GM21717 (cell line): ENCODE results near the gene CCND2.
A peak's percentile ranks its signal among the peaks of the same experiment; 100 is the strongest.
"Not testable (repeated sequence)": the region's sequence is repeated elsewhere in the genome, so short reads cannot be mapped to it uniquely, and the experiment has no call there.

ENCODE experiments used
- ATAC-seq: cut with Tn5 transposase; IDR thresholded peaks from one replicate; pipeline ENCODE4 v1.9.1; 2021; ENCODE audit warnings: mild to moderate bottlenecking, moderate library complexity; ENCODE audit not compliant: unreplicated experiment

CCND2 gene

DNA sequence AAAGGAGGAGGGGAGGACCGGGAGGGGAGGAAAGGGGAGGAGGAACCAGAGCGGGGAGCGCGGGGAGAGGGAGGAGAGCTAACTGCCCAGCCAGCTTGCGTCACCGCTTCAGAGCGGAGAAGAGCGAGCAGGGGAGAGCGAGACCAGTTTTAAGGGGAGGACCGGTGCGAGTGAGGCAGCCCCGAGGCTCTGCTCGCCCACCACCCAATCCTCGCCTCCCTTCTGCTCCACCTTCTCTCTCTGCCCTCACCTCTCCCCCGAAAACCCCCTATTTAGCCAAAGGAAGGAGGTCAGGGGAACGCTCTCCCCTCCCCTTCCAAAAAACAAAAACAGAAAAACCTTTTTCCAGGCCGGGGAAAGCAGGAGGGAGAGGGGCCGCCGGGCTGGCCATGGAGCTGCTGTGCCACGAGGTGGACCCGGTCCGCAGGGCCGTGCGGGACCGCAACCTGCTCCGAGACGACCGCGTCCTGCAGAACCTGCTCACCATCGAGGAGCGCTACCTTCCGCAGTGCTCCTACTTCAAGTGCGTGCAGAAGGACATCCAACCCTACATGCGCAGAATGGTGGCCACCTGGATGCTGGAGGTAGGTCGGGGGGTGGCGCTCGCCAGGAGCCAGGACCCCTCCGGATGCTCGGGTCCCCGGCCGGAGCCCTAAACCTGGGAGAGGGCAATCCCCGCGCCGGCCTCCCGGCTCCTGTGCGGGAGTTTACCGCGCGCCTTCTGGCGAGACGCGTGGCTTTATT lies at the start of gene CCND2:
Gene CCND2 (plus strand): TSS at position 111 of the 744 bp plus-strand sequence. CDS start 279 bp downstream, at position 390.
- ATAC-seq: peak; percentile 19

DNA sequence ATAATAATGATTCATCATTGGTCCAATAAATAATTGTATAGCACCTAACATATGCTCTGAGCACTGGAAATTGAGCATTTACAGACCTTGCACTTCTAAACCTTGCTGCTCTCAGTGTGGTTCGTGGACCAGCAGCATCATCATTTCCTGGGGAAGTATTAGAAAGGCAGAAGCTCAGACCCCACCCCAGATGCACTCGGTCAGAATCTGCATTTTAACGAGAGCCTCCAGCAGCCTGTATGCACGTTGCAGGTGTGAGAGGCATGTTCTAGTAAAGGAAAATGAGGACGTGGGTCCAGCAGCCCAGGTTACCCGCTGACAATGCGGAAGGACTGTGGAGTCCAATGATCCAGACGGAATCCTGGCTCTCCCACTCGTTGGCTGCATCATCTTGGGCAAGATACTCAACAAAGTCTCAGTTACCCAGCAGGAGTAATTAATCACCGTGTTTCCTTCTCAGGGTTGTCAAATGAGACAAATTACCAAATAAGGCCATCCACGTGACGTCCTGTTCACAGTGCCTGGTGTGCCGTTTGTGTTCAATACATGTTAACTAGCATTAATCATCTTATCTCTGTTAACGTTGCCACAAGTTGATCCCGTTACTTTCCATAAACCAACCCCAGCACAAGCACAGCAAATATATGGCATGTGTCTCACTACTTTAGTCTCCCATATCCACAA lies 49.2 kb upstream of the CCND2 start:
- no peak for ATAC-seq

DNA sequence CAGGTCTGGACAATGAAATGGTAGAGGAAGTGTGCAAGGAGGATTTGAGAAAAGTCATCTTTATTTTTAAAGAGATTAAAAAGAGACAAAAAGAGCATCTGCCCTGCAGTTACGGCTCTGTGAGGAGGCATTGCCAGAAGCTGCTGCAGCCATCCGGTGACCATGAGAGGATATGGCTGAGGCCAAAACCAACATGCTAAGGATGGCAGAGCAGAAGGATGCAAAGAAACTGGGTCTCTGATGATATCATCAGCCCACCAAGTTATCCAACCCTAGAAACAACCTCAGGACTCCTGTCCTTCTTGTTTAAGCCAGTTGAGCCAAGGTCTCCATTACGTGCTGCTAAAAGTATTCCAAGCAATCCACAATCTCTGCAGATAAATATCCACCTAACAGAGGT lies 48.0 kb upstream of the CCND2 start:
- ATAC-seq: no peak

DNA sequence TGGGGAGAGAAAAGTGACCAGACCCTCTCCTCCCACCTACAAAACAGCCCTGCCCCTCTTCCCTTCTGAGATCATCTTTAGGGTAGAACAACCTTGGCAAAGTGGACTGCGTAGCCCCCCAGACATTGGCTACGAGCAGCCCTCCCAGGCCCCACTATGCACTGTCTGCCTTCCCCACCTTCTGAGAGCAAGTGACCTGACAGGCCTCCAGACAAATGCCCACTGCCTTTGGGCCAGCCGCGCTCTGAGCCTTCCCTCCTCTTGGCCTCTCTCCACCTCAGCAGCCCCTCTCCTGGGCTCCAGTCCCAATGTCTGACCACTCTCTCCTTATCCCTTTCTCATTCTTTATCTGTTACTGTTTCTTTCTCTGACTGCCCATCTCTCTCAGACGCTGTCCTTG lies 46.5 kb upstream of the CCND2 start:
- no peak for ATAC-seq

DNA sequence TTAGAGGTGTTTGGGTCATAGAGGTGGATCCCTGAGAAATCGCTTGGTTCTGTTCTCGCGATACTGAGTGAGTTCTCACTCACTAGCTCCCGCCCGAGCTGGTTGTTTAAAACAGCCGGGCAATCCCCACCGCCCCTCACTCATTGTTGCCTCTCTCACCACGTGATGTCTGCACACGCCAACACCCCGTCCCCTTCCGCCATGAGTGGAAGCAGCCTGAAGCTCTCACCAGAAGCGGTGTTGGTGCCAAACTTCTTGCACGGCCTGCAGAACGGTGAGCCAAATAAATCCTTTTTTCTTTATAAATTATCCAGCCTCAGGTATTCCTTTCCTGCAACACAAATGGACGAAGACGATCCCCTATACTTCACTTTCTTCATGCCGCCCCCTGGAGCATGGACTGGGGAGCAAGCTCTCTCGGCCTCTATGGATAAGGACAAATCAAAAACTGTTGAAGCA lies 45.4 kb upstream of the CCND2 start:
- no peak for ATAC-seq

DNA sequence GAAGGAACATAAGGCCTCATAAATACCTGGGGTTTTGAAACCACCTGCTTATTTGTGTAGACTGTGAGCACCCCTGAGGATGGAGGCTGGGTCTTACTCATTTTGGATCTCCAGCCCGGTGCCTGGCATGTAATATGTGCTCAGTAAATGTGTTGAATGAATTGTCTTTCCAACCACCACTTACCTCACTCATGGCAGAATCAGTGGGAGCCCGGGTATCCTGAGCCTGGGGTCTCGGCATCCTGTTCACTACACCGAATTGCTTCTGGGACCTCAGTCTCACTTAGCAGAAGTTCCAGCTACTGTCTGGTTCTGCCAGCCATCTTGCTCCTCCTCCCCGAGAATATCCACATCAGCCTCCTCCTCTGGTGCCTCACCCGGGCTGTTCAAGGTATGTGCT lies 43.0 kb upstream of the CCND2 start:
- ATAC-seq: no peak

DNA sequence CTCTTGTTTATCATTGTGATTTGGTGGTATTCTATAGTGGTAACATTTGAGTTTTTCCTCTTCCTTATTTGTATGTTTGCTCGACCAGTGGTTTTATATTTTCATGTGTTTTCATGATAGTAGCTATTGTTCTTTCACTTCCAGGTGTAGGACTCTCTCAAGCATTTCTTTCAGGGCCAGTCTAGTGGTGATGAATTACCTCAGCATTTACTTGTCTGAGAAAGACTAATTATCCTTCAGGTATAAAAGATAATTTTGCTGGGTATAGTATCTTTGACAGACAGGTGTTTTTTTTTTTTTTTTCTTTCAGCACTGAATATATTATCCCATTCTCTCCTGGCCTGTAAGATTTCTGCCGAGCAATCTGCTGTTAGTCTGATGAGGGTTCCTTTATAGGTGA lies 35.0 kb upstream of the CCND2 start:
- ATAC-seq: no peak

DNA sequence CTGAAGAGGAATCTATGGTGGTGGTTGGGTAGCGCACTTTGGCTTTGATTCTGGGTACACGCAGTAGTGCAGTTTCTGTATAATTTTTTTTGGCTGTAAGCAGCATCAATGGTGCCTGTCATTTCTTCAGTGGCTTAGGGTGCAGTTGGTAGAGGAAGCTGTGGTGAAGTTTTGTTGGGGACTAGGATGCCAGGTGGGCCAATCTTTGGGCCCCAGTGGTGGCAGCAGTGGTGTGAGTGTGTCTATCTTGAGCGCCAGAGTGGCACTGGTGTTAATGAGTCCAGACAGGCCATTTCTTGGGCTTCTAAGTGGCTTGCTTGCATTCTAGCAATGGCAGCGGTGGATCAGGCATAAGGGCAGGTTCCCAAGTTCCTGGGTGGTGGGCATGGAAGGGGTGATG lies 33.8 kb upstream of the CCND2 start:
- no peak for ATAC-seq

DNA sequence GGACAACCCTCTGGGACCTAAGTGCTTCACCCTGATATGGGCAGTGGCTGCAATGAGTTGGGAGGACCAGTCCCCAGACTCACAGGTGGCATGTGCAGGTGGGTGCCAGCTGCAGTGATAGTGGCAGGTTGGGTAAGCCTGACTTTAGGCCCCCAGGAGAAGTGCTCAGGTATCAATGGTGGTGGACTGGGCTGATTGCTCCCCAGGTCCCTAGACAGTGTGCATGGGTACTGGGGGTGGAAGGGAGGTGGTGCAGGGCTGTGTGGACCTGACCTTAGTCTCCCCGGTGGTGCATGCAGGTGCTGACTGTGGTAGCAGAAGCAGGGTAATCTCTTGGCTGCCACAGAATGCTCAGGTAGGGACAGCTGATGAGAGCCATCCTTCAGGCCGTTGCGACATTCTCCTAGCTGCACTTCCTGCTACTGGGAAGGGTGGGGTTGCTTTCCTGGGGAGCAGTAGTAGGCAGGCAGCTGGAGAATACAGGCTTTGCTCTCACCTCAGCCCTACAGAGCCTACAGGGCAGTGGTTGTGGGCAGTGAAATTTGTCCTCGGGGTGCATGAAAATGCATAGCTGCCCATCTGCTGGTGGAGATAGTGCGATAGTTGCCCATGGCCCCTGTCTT lies 33.3 kb upstream of the CCND2 start:
- ATAC-seq: no peak

DNA sequence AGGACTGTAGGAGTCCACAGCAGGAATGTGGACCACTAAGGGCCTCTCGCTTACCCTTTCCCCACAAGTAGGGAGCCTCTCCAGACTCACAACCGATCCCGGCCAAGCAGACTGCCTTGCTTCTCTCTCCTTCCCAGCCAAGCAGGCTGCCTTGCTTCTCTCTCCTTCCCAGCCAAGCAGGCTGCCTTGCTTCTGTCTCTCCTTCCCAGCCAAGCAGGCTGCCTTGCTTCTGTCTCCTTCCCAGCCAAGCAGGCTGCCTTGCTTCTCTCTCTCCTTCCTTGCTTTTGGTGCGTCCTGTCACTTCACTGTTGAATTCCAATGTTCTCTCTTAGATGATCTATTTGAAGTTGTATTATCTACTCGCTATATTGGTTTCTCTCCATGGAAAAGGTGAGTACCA lies 32.6 kb upstream of the CCND2 start:
- ATAC-seq: no peak

DNA sequence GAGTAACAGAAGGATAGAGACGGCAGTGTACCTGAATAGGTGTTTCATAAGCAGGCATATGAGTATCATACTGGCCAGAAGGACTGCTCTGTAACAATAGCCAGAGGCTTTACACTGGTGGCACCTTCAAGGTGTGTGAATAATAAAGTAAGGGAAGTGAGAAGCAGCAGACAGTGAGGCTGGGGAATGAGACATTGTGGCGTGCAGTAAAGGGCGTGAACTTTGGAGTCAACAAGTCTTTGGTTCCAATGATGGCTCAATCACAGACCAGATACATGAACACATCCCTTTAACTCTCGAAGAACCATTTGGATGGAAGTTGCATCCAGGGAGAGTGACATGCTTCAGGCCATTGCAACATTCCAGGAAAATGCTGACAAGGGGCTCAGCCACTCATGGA lies 32.0 kb upstream of the CCND2 start:
- ATAC-seq: no peak

DNA sequence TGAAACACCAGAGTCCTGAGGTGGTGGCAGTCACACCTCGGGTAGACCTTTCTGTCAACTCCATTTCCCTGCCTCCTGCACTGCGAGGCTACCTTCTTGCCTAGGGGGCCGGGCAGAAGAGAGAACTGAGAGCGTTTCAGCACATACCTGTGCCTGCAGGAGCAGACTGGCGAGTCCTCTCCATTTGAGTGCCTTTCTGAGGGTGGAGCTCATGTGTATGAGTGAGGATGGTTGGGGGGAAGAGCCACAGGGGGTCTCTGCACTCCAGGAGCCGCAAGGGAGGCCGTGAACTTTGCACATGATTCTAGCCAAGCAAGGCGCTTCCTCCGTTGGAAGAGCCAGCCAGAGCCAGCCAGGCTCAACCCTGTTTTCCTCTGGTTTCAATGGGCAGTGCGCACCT lies 31.0 kb upstream of the CCND2 start:
- no peak for ATAC-seq

DNA sequence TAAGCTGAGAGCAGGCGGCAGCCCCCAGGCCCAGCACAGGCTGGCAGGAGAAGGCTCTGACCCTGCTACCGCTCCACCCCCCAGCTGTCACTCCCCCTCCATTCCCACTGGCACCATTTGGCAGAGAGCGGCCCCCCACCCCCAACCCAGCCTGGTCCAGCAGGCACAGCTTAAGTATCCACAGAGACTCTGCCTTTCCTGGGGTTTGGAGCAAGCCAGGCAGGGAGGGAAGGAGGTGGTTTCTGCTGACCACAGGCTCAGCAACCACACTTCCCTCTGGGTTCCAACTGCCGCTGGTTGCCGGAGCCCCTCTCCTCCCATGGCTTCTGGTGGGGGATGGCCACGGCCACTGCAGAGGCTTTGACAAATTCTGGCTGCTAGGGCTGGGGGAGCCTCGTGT lies 30.5 kb upstream of the CCND2 start:
- no peak for ATAC-seq

DNA sequence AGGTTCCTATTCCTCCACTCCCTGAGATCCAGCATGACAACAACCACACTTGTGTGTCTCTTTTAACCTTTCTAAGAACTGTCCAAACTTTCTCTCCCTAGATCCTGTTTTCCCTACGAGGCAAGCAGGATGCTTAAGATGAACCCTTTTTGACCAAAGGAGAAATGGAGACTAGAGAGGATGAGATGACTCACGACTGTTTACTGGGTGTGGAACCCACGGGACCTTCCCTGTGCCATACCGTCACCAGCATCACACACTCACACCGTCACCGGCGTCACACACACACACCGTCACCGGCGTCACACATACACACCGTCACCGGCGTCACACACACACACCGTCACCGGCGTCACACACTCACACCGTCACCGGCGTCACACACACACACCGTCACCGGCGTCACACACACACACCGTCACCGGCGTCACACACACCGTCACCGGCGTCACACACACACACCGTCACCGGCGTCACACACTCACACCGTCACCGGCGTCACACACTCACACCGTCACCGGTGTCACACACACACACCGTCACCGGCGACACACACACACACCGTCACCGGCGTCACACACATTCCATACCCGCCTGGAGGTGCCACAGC lies 30.0 kb upstream of the CCND2 start:
- not testable (repeated sequence) for ATAC-seq

DNA sequence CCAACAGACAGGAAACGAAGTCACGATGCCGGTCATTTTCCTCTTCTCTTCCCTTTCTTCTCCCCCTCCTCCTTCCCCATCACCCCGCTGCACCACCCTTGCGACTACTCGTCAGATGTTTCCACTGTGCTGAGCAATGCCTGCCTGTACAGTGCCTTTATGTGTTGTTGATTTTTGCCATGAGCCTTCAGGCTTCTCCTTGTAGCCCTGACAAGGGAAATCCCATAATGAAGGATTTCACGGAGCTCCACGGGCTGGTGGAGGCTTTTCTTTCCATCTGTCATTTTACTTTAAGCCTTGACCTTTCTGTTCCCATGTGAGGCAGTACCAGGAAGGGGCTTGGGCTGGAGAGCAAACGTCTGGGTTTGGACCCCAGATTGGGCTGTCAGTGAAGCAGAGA lies 28.7 kb upstream of the CCND2 start:
- ATAC-seq: no peak

DNA sequence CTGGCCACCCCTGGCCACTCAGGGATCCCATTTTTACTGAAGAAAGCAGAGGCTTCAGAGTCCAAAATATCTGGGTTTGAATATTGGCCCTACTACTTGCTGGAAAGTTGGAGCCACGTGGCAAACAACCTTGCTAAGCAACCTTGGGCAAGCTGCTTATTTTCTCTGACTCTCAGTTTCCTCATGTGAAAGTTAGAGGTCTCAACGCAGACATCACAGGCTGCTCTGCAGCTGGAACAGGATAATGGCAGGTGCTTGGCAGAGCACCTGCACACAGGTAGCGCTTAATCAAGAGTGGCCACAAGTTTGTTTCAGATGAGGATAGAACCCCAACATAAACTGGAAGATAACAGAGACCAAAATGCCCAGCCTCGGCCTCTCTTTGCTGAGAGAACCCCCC lies 28.1 kb upstream of the CCND2 start:
- ATAC-seq: no peak

DNA sequence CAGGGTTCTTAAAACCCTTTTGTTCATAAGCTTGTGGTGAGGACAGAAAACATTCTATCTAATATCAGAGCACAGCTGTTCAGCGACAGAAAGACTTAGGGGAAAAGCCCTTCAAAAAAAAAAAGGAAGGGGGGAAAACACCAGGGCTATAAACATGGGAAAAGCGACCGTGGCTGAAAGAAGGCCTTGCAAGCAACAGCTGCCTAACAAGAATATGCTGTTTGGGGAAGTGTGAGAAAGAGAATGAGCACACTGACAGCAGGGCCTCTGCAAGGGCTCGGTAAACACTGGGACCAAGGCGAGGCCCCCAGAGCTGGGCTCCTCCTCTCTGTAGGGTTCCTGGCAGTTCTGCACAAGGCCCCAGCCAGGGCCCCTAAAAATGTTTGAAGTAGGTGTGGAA lies 27.4 kb upstream of the CCND2 start:
- ATAC-seq: no peak

DNA sequence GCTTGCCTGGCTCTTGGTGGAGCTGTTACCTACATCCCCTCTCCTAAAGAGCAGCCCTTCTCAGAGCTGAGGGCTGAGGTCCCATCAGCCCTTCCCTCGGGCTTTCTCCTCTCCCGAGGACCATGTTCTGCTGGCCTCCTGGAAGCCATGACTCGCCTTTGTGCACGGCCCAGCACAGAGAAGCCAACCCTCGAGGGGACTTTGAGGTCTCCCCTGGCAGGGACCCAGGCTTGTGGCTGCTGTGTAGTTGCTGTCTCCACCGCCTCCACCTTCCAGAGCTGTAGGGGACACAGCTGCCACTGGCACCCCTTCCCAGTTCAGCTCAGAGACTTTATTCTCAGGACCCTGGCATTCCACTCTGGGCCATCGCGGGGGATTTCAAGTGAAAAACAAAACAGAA lies 22.9 kb upstream of the CCND2 start:
- ATAC-seq: no peak

DNA sequence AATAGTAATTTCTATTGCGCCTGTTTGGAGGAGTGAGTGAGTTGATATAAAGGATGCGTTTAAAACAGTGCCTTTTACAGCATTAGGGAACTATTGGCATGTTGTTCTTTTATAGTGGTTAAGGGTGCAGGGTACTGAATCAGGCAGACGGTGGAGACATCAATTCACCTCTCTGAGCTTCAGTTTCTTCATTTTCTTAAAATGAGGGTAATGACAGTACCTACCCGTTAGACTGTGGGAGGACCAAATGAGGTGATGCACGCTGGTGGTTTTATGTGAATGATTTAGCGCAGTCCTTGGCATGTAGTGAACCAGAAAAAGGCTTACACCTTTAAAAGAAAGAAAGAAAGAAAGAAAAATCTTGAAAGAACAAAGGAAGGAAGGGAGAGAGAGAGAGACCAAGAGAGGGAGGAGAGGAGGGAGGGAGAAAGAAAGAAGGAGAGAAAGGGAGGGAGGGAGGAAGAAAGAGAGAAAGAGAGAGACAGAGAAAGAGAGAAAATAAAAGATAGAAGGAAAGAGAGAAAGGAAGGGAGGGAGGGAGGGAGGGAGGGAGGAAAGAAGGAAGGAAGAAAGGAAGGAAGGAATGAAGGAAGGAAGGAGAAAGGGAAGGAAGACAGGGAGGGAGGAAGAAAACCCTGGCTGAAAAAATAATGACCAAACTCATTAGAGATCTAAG lies 22.2 kb upstream of the CCND2 start:
- ATAC-seq: no peak

DNA sequence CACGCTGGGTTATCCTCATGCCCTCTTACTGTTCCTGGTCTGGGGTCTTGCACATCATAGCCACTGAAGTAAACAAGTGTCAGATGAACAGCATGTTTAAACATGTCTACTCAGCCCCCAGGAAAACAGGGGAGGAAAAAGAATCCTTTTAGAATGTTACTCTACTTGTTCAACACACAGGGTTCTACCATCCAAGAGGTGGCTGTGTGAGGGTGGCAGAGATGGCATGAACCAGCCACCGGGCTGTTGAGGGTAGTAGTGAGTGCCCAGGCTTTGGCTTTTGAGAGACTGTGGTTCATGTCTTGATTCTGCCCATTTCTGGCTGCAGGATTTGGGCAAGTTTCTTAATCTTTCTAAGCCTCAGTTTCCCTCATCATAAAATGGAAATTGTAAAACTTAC lies 21.6 kb upstream of the CCND2 start:
- no peak for ATAC-seq

DNA sequence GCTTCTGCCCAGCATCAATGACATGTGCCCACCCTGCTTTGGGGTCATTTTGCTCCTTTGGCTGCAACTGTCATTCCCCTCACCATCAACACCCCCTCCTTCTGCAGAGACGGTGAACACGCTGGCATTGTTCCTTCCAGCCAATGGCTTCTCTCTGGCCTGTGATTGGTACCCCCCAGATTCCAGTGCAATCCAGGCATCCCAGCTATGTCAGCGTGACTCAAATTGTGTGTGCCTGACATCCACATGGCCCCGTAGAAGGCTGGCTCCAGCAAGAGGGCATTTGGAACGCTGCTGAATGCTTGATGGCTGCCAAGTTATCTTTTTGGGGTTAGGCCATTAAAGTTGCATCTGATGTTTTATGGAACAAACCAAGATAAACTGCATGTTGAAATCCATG lies 21.0 kb upstream of the CCND2 start:
- ATAC-seq: no peak
